AG09319 (cell line): ENCODE data around the gene STBD1.
"Not testable (repeated sequence)": the region's sequence is repeated elsewhere in the genome, so short reads cannot be mapped to it uniquely, and the experiment has no call there.

Source experiments
- DNase-seq: peaks from one replicate; pipeline ENCODE4 v3.0.0-alpha.2; 2010; ENCODE audit warnings: low read depth; ENCODE audit errors: extremely low read depth
- CTCF ChIP-seq: IDR thresholded peaks from 2 replicates; pipeline ENCODE4 v1.5.1; 2011; ENCODE audit warnings: low read depth, mild to moderate bottlenecking, inconsistent platforms, low read length, moderate library complexity

Gene STBD1

GRCh38 chr4:76357981-76358380, 51.4 kb downstream of the STBD1 start:
- no peak for DNase-seq
- TF ChIP-seq CTCF = no peak

GRCh38 chr4:76359881-76360466, 53.4 kb downstream of the STBD1 start:
- DNase-seq = not testable (repeated sequence)
